ENCODE measurements around the gene CDCA5.

Gene CDCA5

GRCh38 chr11:65083834-65084597 lies at the start of gene CDCA5, which contains the start of gene ZFPL1:
TSS of gene CDCA5 (minus strand) at chr11:65084040. CDS start at chr11:65083978, 62 bp downstream.
TSS of gene ZFPL1 (plus strand) at chr11:65084222. CDS start at chr11:65084699, 477 bp downstream.
- DNase-seq (ENCODE audit: low read depth): peak; percentile 90

- no peak for DNase-seq (ENCODE audit: low read depth)
Measured at GRCh38 chr11:65132988-65133700, 49.3 kb upstream of the CDCA5 start.

- DNase-seq (ENCODE audit: low read depth): no peak
Measured at GRCh38 chr11:65132238-65132987, 48.6 kb upstream of the CDCA5 start.

GRCh38 chr11:65131895-65132237 lies 48.0 kb upstream of the CDCA5 start:
- no peak for DNase-seq (ENCODE audit: low read depth)

- no peak for DNase-seq (ENCODE audit: low read depth)
Measured at GRCh38 chr11:65131417-65131776, 47.6 kb upstream of the CDCA5 start.

DNA sequence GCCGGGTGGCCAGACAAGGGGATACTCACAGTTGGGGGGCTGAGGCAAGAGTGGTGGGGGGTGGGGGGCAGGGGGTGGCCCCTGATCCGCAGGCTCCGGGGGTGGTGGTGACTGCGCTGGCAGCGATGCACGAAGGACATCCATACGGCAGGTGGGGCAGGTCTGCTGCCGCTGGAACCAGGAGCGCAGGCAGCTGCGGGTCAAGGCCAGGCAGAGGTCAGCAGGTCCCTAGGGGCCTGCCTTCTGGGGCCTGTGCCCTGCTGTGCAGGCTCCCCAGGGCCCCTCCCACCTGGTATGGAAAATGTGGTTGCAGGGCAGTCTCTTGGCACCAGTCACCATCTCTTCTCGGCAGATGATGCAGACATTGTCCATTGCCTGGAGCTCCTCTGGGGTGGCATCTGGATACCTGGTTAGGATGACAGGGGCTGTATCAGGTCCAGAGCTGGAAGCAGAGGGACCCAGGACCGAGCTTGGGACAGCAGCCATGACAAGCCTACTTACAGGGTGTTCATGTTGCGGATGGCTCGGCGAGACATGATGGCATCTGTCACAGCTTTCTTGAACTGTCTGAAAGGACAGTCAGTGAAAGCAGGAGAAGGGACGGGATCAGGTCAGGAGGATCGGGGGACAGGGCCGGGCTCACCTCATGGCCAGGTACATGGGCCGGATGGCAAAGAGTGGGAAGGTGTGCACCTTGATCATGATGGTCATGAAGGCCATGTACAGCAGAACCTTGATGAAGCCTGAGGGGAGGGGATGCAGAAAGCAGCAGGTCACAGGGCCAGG lies 47.0 kb upstream of the CDCA5 start:
- no peak for DNase-seq (ENCODE audit: low read depth)

DNA sequence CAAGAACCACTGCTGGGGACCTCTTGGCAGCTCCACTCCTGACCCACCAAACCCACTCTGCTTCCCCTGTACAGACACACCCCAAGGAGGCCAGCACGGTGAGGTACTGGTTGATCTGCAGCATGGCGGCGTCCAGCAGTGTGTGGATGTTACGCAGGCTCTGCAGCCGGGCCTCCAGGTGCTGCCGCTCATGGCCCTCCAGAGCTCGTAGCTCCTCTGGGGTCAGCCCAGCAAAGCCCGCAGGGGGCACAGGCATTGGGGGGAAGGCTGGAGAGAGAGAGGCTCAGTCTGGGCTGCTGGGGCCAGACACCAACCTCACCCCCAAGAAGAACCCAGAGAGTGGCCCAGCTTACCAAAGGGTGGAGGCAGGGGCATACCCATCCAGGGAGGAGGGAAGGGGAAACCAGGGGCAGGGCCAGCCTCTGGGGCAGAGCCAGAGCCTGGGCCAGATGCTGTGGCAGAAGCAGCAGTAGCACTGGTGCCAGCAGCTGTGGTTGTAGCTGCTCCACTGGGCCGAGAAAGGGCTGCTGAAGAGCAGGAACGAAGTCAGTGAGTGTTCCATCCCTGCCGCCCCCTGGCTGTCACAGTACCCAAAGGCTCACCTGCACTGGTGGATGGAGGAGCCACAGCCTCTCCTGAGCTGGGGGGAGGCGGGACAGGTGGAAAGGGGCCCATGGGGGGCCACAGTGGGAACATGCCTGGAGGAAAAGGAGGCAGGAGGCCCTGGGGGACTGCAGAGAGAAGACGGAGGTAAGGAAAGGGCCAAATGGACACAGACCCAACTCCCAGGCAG lies 46.0 kb upstream of the CDCA5 start:
- DNase-seq (ENCODE audit: low read depth): no peak

DNA sequence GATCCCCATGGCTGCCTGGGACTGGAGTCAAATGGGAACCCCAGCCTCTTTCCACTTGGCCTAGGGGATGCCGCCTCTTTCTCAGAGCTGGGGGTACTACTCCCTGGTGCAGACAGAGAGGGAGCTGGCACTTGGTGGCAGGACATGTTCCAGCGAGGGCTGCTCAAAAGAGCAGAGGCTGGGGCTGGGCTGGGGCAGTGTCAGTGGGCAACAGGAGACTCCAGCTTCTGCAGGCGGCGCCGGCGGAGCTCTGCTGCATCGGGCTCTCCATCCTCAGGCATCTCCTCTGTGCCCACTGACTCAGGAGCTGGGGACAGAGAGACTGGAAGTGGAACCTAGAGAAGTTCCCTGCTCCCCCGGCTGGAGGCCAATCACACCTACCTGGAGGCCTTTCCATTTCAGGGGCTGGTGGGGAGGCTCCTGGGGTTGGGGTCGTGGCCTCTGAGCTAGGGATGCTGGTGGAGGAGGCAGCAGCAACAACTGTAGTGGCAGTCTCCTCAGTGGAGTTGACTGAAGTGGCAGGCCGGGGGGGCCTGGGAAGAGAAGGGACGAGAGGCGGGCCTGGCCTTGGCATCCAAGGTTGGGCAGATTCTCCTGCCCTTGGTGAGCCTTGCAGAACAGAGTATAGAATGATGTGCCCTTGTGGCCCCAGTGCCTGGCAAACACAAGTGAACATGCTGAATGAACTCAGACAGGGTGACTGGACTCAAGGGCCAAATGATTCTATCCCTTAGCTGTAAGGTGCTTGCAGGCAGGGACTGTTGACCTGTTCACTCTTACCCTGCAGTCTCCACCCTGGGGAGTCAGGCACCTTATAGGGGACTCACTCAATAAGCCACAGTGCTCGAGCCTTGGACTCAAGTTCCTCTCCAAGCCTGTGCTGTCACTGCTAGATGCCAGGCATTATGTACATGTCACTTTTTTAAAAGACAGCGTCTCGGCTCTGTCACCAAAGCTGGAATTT lies 44.6 kb upstream of the CDCA5 start:
- no peak for DNase-seq (ENCODE audit: low read depth)

GRCh38 chr11:65127473-65128181 lies 43.8 kb upstream of the CDCA5 start:
- no peak for DNase-seq (ENCODE audit: low read depth)

DNA sequence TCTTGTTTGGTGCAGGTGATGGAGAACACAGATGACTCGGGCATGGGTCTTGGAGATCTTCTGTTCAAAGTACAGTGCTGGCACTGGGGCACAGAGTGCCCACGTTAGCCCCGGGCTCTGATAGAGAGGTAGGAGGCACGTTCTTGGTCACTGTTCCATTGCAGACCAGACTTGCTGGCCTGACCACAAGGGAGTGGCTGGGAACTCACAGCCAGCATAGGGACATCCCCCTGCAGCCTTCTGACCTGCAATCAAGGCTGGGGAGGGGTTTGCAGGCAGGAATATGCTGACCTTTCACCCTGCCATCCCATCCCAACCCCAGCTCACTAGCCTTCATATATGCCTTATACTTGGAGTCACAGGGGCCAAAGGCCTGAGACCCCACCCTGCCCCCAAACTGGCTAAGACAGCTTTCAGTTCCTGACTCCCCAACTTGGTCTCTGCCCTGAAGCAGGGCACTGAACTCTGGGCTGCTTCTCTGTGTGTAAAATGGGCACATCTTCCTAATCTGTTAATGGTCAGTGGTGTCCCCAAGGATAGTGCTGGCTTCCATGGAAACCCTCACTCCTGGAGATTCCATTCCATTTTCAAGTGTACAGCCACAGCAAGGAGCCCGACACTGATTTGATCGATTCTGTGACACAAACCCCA lies 42.9 kb upstream of the CDCA5 start:
- no peak for DNase-seq (ENCODE audit: low read depth)

GRCh38 chr11:65125197-65126056 lies 41.6 kb upstream of the CDCA5 start:
- DNase-seq (ENCODE audit: low read depth): no peak

DNA sequence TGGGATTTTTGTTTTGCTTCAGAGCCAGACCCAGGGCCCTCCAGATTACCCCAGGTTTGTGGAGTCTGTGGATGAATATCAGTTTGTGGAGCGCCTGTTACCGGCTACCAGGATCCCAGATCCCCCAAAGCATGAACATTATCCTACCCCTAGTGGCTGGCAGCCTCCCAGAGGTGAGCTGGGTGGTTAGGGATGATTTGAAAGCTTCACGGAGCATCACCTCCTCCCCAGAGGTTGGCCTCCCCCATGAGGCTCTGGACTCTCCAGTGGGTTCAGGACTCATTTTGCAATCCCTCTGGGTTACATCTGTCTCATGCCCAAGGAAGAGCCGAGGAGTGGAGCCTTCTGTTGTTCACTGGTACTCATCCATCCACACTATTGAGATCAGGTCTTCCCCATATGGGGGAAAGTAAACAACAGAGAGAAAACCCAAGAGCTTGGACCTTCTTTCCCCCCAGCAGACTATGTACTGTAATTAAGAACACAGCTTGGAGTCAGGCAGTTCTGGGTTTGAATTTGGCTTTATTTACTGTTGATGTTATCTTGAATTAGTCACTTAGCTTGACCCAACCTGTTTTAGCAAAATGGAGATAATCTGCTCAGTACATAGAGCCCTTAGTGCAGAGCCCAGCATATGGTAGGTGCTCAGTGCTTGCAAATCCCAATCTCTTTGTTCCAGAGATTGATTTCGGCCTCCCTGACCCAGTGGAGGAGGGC lies 40.8 kb upstream of the CDCA5 start:
- no peak for DNase-seq (ENCODE audit: low read depth)

DNA sequence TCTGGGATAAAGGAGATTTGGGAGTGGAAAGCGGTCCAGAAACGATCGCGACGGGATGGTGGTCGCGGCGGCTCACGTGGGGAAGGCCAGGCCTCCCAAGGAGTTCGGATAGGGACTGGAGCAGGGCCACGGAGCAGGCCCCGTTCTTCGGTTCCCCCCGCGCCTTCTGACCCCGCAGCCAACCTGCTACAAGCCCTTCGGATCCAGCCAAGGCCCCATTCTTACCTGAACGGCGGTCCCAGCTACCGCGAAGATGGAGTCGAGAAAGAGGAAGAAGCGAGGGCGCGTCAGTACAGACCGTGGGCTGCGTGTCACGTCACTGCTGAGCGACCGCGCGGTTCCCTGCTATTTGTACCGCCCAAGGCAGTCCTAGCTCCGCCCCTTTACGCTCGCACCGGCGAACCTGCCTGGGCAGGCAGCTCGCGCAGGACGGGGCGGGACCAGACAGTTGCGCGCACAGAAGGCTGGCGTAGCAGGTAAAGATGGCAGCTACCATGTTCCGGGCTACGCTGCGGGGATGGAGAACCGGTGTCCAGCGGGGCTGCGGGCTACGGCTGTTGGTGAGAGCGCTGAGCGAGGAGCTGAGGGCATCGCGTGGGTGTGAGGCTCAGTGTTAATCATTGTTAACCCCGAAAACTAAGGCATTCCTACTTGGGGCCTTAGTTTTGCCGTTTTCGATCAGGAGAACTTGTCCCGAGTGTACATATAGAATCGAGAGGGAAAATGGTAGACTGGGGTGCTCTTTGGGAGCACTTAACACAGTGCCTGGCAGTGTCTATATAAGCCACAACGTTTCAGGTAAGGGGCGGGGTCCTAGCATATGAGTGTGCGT lies 38.2 kb upstream of the CDCA5 start, which contains the start of the genes FAU and MRPL49:
FAU (minus strand) TSS at position 270 of the 832 bp plus-strand sequence. CDS start 321 bp downstream, outside the sequence.
MRPL49 (plus strand) TSS at position 457 of the 832 bp plus-strand sequence; CDS start at position 483, 26 bp downstream.
- DNase-seq (ENCODE audit: low read depth): peak; percentile 93

- no peak for DNase-seq (ENCODE audit: low read depth)
Measured at GRCh38 chr11:65121447-65121864, 37.6 kb upstream of the CDCA5 start.

DNA sequence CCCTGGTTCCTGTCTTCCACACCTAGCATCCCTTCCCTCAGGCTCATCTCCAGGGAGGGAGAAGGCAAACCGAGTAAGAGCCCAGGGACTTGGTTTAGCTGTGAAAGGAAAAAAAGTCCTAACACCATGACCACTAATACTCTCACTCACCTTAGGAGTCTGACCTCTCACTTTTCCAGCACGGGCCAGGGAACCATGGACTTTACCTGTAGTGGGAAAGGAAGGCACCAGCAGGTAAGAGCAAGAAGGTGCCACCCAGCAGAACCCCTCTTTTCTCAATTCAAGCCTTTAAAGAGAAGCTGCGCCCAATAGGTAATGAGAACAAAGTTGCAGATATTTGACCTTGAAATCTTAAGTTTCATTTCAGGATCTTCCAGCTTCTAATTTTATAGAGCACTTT lies 37.0 kb upstream of the CDCA5 start:
- no peak for DNase-seq (ENCODE audit: low read depth)

- no peak for DNase-seq (ENCODE audit: low read depth)
Measured at GRCh38 chr11:65119670-65119995, 35.8 kb upstream of the CDCA5 start.
